Stimulated activated CD8-positive, alpha-beta memory T cell treated with anti-CD3 and anti-CD28 coated beads, Interleukin-4, amount 100 ng/mL, for 4 hours (primary cell): Measurements from ENCODE around the gene CDK13.
"Not testable (repeated sequence)": the region's sequence is repeated elsewhere in the genome, so short reads cannot be mapped to it uniquely, and the experiment has no call there.

Experiments
- DNase-seq, 2 donors: peaks; one replicate each; pipeline ENCODE4 v3.0.0-alpha.2; 2020; ENCODE audit warnings: low read depth in 2 of 2, low spot score in 1 of 2

Gene CDK13

GRCh38 chr7:39949971-39950472, at the start of gene CDK13:
Gene CDK13 (plus strand): TSS chr7:39950256. CDS start chr7:39950642, 386 bp downstream.
- peak; percentile 72 to 81 for DNase-seq

- no peak for DNase-seq
Measured at GRCh38 chr7:39904077-39904486, 46.0 kb upstream of the CDK13 start.

- no peak for DNase-seq
Measured at GRCh38 chr7:39908141-39908540, 41.9 kb upstream of the CDK13 start.

GRCh38 chr7:39908973-39909372, 41.1 kb upstream of the CDK13 start:
- no peak for DNase-seq

- DNase-seq, result no peak
Measured at GRCh38 chr7:39909526-39909925, 40.5 kb upstream of the CDK13 start.

- no peak for DNase-seq
Measured at GRCh38 chr7:39910108-39910869, 39.8 kb upstream of the CDK13 start.

GRCh38 chr7:39911167-39911566, 38.9 kb upstream of the CDK13 start:
- DNase-seq, result no peak

GRCh38 chr7:39915847-39916246, 34.2 kb upstream of the CDK13 start:
- DNase-seq, result not testable (repeated sequence)

GRCh38 chr7:39919646-39920045, 30.4 kb upstream of the CDK13 start:
- no peak for DNase-seq

GRCh38 chr7:39921506-39922175, 28.4 kb upstream of the CDK13 start:
- DNase-seq, result no peak

GRCh38 chr7:39922580-39922979, 27.5 kb upstream of the CDK13 start:
- no peak for DNase-seq

- DNase-seq, result no peak
Measured at GRCh38 chr7:39923091-39923490, 27.0 kb upstream of the CDK13 start.

GRCh38 chr7:39924122-39924521, 25.9 kb upstream of the CDK13 start:
- no peak for DNase-seq

- DNase-seq, result no peak
Measured at GRCh38 chr7:39926111-39926510, 23.9 kb upstream of the CDK13 start.

- no peak for DNase-seq
Measured at GRCh38 chr7:39927018-39927417, 23.0 kb upstream of the CDK13 start.

GRCh38 chr7:39934132-39934531, 15.9 kb upstream of the CDK13 start:
- DNase-seq, result no peak

GRCh38 chr7:39936761-39937160, 13.3 kb upstream of the CDK13 start:
- no peak for DNase-seq

GRCh38 chr7:39937366-39938153, 12.5 kb upstream of the CDK13 start:
- DNase-seq, result no peak

GRCh38 chr7:39942883-39943282, 7.2 kb upstream of the CDK13 start:
- DNase-seq, result no peak

GRCh38 chr7:39946693-39947092, 3.4 kb upstream of the CDK13 start:
- no peak for DNase-seq

GRCh38 chr7:39948375-39948955, 1.6 kb upstream of the CDK13 start:
- DNase-seq, result no peak
